NCI-H345 (cell line): ENCODE measurements around the gene RBM18.

Experiments
- DNase-seq: peaks from one replicate; lab custom pipeline; 2025; lab: John Stamatoyannopoulos, UW

The RBM18 gene

DNA sequence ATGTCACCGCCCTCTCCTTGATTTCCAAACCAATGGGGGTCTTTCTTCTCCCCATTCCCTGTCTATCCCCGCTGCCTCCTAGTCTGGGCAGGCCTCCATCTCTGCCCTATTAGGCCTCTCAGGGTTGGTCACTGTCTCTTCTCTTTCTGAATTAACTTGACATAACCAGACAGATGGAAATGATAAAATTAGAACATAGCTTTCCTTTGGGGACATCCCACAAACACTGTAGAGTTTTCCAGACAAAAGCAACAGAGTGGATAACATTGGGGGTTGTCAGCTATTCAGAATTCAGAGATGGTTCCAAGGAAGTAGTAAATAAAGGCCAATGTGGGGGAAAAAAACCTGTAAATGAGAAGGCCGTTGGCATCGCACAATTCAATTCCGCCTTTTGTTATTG lies 60.6 kb downstream of the RBM18 start:
- no peak for DNase-seq

- DNase-seq: no peak
These were observed 62.5 kb downstream of the RBM18 start for GRCh38 chr9:122202111-122202510.

DNA sequence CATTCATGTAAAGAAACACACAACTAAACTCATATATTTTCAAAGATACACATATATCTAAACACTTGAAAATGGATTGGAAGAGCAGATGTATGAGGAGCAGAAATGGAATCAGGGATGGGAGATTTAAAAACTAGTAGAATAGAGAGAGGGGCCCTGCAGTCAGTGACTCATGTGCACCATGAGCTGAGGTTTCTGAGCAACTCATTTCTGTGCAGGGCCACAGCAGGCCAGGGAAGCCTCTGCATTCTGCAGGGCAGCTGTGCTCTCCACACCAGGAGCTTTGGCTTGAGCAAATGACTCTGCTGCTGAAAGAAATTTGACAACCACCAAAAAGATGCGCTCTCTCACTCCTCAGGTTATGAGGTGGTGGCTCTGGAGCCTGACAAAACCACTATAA lies 63.0 kb downstream of the RBM18 start:
- DNase-seq: no peak

- DNase-seq: no peak
These were observed 63.6 kb downstream of the RBM18 start for GRCh38 chr9:122200960-122201595.

GRCh38 chr9:122197882-122198281 lies 66.8 kb downstream of the RBM18 start:
- no peak for DNase-seq

DNA sequence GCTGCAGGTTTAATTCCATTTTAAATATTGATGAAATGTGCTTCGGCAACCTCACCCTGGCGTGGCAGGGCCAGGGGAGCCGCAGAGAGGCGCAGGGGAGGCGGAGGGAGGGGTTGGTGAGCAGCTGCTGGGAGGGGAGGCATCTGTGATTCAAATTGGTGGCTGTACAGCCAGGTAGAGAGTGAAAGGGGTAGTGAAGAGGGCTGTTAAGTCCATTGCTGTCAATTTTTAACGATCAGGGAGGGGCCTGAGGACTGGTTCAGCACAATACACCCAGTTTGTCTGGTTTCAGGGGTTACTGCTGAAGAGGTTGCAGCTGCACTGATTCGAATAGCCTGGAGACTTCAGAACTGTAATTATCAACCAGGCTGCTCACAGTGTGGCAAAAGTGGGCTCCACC lies 67.2 kb downstream of the RBM18 start:
- DNase-seq: peak; percentile 91

GRCh38 chr9:122195875-122196274 lies 68.8 kb downstream of the RBM18 start:
- no peak for DNase-seq

DNA sequence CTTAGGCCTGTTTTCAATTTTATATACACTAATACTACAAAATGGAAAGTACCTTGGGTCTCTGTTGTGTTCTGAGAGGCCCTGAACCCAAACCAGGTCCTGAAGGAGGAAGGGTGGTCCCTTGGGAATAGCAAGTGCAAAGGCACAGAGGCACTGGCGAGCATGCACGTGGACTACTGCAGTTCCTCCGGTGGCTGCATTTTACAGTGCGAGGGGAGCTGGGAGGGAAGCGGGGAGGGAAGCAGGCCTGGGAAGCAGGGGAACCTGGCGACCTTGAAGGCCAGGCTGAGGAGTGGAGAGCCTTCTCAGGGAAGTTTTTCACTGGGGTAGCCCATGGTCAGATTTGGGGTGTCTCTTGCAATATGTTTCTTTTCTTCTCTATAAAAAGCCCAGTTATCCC lies 71.0 kb downstream of the RBM18 start:
- DNase-seq: no peak

DNA sequence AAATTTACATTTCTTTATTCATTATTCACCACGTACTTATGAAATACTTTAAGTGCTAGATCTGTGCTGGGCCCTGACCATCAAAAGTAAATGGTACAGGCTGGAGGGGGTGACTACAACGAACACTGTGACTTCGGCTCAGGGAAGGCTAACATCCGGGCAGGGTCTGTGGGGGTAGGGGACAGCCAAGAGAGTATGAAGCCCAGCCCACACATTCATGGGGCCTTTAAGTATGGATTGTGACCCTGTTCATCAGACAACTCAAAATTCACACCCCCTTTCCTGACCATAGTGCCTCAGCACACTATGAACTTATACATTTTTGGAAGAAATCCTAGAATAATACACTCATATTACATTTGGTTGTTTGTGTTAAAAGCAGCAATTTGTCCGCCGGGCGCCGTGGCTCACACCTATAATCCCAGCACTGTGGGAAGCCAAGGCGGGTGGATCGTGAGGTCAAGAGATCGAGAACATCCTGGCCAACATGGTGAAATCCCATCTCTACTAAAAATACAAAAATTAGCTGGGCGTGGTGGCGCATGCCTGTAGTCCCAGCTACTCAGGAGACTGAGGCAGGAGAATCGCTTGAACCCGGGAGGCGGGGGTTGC lies 71.6 kb downstream of the RBM18 start:
- no peak for DNase-seq

DNA sequence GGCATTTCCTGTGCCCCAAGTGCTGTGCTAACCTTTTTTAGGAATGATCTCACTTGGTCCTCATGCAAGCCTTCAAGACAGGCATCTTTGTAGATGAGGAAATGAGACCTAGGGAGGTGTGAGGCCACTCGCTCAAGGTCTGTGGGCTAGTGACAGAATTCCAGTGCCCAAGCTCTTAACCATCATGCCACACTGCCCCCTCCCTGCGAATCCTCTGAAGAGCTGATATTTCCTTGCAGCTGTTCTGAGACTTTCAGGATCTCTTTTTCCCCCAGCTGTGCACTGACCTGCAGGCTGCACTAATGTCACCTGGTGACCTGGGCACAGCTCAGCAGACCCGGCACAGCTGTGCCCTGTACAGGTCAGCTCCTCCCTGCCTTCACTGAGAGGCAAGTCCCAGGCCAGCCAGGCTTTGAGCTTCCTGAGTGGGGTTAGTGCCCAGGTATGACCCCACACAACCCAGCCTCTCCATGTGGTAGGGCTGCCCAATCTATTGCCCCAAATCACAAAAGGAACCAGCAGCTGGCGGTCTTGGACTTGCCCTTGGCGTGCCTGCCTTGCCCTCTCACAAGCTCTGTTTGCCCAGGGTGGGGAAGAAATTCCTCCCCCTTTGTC lies 72.3 kb downstream of the RBM18 start:
- DNase-seq: no peak

- no peak for DNase-seq
These were observed 73.1 kb downstream of the RBM18 start for GRCh38 chr9:122191584-122191983.

DNA sequence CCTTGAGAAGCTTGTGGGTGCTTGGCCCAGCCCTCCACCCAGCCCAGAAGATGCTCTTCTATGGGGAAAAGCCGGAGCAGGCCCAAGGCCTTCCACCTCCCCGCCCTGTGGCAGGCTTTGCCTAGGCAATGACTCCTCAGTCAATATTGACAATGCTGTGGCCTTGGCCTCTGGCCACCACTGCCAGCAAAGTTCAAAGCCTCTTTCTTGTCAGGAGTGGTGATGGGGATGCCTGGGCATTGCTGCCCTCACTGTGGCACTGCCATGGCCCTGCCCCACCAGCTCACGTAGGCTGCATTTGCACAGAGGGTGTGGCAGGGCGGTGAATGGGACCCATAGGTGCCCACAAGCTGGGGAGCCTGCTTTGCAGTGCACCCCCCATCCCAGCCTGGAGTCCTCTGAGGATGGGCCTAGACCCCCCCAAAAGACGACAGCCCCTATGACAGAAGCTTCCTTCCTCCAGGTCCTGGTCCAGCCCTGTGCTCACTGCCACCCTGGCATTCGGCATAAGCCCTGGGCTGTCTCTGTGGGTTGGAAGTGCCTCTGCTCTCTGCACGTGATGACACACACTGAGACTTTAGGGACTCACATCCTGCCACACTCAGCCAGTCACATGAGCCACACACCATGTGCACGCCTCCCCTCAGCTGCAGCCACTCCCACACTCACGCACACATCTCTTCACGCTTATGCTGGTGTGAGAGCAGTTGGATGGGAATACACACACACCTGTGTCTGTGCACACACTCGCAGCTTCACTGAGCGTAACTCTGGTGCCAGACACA lies 73.9 kb downstream of the RBM18 start:
- no peak for DNase-seq

GRCh38 chr9:122188369-122188768 lies 76.3 kb downstream of the RBM18 start:
- DNase-seq: no peak
